Gastrocnemius medialis (tissue), 4 donors: ENCODE data around the gene GPRC5D.

Experiments
- POLR2A ChIP-seq, 2 donors: fragments of 450-650 bp; IDR thresholded peaks; one replicate each; pipeline ENCODE4 v1.6.1; 2017; ENCODE audit warnings: antibody characterized with exemption in 2 of 2, mild to moderate bottlenecking in 2 of 2, moderate library complexity in 2 of 2
- TF ChIP-seq, protein P1 (sequence below), 5 experiments: fragments of 450-650 bp in 3 of 5; fragments of 200-600 bp in 2 of 5; sonication (generic) in 2 of 5; IDR thresholded peaks in 4 of 5; conservative IDR thresholded peaks in 1 of 5; 1 replicate in 4 of 5; 2 replicates in 1 of 5; pipeline ENCODE4 v1.5.1; 2016 to 2019; ENCODE audit warnings: antibody characterized with exemption in 5 of 5, mild to moderate bottlenecking in 3 of 5, moderate library complexity in 3 of 5

DNA sequence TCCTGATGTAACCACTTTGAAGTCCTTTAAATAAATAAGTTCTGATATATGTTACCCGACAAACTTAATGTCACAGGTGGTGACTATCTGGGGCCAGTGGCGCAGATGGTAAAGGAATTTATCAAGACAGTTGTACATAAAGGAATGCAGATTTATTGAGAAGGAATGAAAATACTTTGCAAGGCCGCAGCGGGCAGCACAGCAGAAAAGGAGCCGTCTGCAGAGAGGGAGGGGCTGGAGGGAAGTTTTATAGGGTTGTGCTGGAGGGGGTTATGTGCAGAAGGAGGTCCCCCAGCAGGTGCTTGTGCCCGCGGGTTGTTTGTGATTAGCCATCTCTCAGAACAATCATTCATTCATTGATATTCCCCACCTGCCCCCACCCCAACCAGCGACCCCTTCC is 17.4 kb downstream of the GPRC5D start:
- TF ChIP-seq, protein P1, sequence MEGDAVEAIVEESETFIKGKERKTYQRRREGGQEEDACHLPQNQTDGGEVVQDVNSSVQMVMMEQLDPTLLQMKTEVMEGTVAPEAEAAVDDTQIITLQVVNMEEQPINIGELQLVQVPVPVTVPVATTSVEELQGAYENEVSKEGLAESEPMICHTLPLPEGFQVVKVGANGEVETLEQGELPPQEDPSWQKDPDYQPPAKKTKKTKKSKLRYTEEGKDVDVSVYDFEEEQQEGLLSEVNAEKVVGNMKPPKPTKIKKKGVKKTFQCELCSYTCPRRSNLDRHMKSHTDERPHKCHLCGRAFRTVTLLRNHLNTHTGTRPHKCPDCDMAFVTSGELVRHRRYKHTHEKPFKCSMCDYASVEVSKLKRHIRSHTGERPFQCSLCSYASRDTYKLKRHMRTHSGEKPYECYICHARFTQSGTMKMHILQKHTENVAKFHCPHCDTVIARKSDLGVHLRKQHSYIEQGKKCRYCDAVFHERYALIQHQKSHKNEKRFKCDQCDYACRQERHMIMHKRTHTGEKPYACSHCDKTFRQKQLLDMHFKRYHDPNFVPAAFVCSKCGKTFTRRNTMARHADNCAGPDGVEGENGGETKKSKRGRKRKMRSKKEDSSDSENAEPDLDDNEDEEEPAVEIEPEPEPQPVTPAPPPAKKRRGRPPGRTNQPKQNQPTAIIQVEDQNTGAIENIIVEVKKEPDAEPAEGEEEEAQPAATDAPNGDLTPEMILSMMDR (IDR thresholded peaks at IDR 0.05 in 4 of 5, conservative IDR thresholded peaks at IDR 0.05 in 1 of 5), result no peak
- no peak for TF ChIP-seq POLR2A (IDR thresholded peaks at IDR 0.05)
